MM.1S (cell line): ENCODE measurements around the gene TTBK1.

Source experiments
- EZH2 ChIP-seq: fragments of 300-600 bp; sonication (generic); optimal IDR thresholded peaks from 2 replicates; pipeline ENCODE3; 2017; ENCODE audit warnings: low read depth, mild to moderate bottlenecking, antibody characterized with exemption, low read length, mixed read lengths
- EZH2phosphoT487 ChIP-seq: fragments of 300-600 bp; sonication (generic); IDR thresholded peaks from 2 replicates; pipeline ENCODE4 v1.6.1; 2018; ENCODE audit warnings: antibody characterized with exemption, low read length
- TF ChIP-seq, protein P1 (sequence below): fragments of 300-600 bp; sonication (generic); IDR thresholded peaks from 2 replicates; pipeline ENCODE4 v1.5.1; 2016; ENCODE audit warnings: antibody characterized with exemption, low read length, mixed read lengths

GRCh38 chr6:43285832-43286231, 42.6 kb downstream of the TTBK1 start:
- TF ChIP-seq EZH2phosphoT487, result no peak
- TF ChIP-seq, protein P1, sequence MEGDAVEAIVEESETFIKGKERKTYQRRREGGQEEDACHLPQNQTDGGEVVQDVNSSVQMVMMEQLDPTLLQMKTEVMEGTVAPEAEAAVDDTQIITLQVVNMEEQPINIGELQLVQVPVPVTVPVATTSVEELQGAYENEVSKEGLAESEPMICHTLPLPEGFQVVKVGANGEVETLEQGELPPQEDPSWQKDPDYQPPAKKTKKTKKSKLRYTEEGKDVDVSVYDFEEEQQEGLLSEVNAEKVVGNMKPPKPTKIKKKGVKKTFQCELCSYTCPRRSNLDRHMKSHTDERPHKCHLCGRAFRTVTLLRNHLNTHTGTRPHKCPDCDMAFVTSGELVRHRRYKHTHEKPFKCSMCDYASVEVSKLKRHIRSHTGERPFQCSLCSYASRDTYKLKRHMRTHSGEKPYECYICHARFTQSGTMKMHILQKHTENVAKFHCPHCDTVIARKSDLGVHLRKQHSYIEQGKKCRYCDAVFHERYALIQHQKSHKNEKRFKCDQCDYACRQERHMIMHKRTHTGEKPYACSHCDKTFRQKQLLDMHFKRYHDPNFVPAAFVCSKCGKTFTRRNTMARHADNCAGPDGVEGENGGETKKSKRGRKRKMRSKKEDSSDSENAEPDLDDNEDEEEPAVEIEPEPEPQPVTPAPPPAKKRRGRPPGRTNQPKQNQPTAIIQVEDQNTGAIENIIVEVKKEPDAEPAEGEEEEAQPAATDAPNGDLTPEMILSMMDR, result no peak
- TF ChIP-seq EZH2, result no peak
